Measurements from ENCODE around the gene HIC1.

DNA sequence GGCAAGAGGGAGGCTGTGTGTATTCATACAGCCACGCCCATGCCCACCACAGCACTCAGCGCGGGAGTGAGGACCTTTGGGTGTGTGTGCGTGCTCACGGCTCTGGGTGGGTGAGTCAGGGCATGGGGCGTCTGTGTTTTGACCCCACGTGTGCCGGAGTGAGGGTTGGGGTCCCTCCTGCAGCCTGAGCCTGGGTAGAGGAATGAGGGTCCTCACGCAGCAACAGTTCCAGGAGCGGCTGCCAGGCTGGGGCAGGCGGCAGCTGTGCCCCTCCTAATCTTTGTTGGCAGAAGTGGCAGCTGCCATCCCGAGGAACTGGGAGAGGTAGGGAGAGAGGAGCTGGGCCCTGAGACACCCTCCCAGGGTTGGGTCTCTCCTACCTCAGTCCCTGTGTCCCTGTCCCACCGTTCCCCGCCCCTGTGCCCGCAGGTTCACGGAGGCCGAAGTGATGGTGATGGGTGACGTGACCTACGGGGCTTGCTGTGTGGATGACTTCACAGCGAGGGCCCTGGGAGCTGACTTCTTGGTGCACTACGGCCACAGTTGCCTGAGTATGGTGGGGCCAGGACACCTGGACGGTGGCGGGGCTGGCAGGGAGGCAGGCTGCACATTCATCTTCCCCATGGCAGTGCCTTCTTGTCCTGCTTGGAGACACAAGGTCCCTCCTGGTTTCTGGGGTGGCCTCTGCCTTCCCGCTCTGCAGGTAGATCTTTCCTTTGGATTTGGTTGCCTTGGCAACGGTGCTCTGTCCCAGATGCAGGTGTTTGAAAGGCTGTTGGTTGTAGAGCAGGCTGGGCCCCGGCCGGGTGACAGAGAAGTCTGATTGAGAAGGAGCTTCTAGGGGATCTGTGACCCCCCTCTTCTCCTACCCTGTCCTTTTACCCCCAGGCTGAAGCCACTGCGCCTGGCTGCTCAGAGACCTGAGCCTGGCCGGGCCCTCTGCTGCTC lies 19.1 kb upstream of the HIC1 start:
- TF ChIP-seq CTCF (conservative IDR thresholded peaks at IDR 0.05; ENCODE audit: low read depth, low read length) = no peak
- no peak for TF ChIP-seq SMC3 (IDR thresholded peaks at IDR 0.05; ENCODE audit: low read depth, low read length)
- no peak for TF ChIP-seq RCOR1 (IDR thresholded peaks at IDR 0.05; ENCODE audit: insufficient replicate concordance, low read length)
- no peak for TF ChIP-seq RFX5 (IDR thresholded peaks at IDR 0.05; ENCODE audit: low read depth, low read length)
- no peak for TF ChIP-seq POLR2A (IDR thresholded peaks at IDR 0.05; ENCODE audit: low read depth, low read length)
- TF ChIP-seq, protein P1, sequence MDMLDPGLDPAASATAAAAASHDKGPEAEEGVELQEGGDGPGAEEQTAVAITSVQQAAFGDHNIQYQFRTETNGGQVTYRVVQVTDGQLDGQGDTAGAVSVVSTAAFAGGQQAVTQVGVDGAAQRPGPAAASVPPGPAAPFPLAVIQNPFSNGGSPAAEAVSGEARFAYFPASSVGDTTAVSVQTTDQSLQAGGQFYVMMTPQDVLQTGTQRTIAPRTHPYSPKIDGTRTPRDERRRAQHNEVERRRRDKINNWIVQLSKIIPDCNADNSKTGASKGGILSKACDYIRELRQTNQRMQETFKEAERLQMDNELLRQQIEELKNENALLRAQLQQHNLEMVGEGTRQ (IDR thresholded peaks at IDR 0.05; ENCODE audit: low read depth, low read length) = no peak
- no peak for TF ChIP-seq CHD1 (IDR thresholded peaks at IDR 0.05; ENCODE audit: low read depth, low read length)
